HUES64 (cell line): ENCODE measurements around the gene TXN2.
"Not testable (repeated sequence)": the region's sequence is repeated elsewhere in the genome, so short reads cannot be mapped to it uniquely, and the experiment has no call there.

Experiments
- H3K27ac ChIP-seq: 2 replicates; pipeline ENCODE4 v1.7.0; 2013; ENCODE audit warnings: low read depth, low read length, inconsistent platforms
- H3K27me3 ChIP-seq: 2 replicates; pipeline ENCODE4 v1.6.1; 2013; ENCODE audit warnings: mild to moderate bottlenecking, low read length; ENCODE audit not compliant: insufficient read depth
- H3K36me3 ChIP-seq: 2 replicates; pipeline ENCODE4 v1.6.1; 2013; ENCODE audit warnings: mild to moderate bottlenecking, low read length; ENCODE audit not compliant: insufficient read depth
- H3K4me1 ChIP-seq: 2 replicates; pipeline ENCODE4 v1.6.1; 2013; ENCODE audit warnings: mild to moderate bottlenecking, low read length, moderate library complexity; ENCODE audit not compliant: insufficient read depth
- H3K4me3 ChIP-seq: 2 replicates; pipeline ENCODE4 v1.5.1; 2013; ENCODE audit warnings: mild to moderate bottlenecking, low read length, moderate library complexity
- H3K9ac ChIP-seq: 2 replicates; pipeline ENCODE4 v1.6.1; 2013; ENCODE audit warnings: mild to moderate bottlenecking, low read depth, low read length
- H3K9me3 ChIP-seq: 2 replicates; pipeline ENCODE4 v1.6.1; 2013; ENCODE audit warnings: low read depth, low read length; ENCODE audit not compliant: insufficient read depth
- WGBS: fragments of 150-250, 120-280 bp; methylation state at CpG from one replicate; pipeline ENCODE4 v1.1.7; 2013; ENCODE audit warnings: missing lambda C conversion rate; 5-methylcytosine and 5-hydroxymethylcytosine counted together

Gene TXN2

GRCh38 chr22:36453855-36454378 is 27.5 kb downstream of the TXN2 start:
- no peak overlapping the region for H3K27ac ChIP-seq
- peaks cover 12% of the 10 kb centered on the region; the same call in 1 of the 2 replicates for H3K4me1 ChIP-seq
- H3K9ac ChIP-seq, result no peak overlapping the region
- H3K9me3 ChIP-seq, result no peaks in the 10 kb centered on the region
- H3K36me3 ChIP-seq, result no peaks in the 10 kb centered on the region
- 95% methylated on average over 16 of the region's 16 CpGs for WGBS
- no peaks in the 10 kb centered on the region for H3K27me3 ChIP-seq
- H3K4me3 ChIP-seq, result no peak overlapping the region

GRCh38 chr22:36452978-36453607 is 28.3 kb downstream of the TXN2 start:
- not testable (repeated sequence) for H3K4me3 ChIP-seq, H3K4me1 ChIP-seq, H3K36me3 ChIP-seq, H3K27me3 ChIP-seq, H3K9me3 ChIP-seq, H3K27ac ChIP-seq, H3K9ac ChIP-seq
- 92% methylated on average over 3 of the region's 5 CpGs for WGBS

- Histone ChIP-seq H3K9ac (no peak overlapping the region), H3K27ac (no peak overlapping the region), H3K36me3 (no peaks in the 10 kb centered on the region), H3K4me1 (peaks cover 6% of the 10 kb centered on the region; the same call in 1 of the 2 replicates), H3K4me3 (no peak overlapping the region), H3K9me3 (no peaks in the 10 kb centered on the region), H3K27me3 (no peaks in the 10 kb centered on the region)
- 91% methylated on average over 9 of the region's 9 CpGs for WGBS
Observed at GRCh38 chr22:36452250-36452977, 29.0 kb downstream of the TXN2 start.

- not testable (repeated sequence) for H3K9ac ChIP-seq, H3K9me3 ChIP-seq, H3K27me3 ChIP-seq, H3K4me1 ChIP-seq, H3K4me3 ChIP-seq, H3K36me3 ChIP-seq, H3K27ac ChIP-seq
- 97% methylated on average over 7 of the region's 7 CpGs for WGBS
Observed at GRCh38 chr22:36450923-36451322, 30.5 kb downstream of the TXN2 start.

- Histone ChIP-seq H3K4me1 (no peaks in the 10 kb centered on the region; the same call in 1 of the 2 replicates), H3K9me3 (no peaks in the 10 kb centered on the region), H3K27ac (no peak overlapping the region), H3K9ac (no peak overlapping the region), H3K4me3 (no peak overlapping the region), H3K27me3 (no peaks in the 10 kb centered on the region), H3K36me3 (no peaks in the 10 kb centered on the region)
- 86% methylated on average over 11 of the region's 11 CpGs for WGBS
Observed at GRCh38 chr22:36449596-36450175, 31.8 kb downstream of the TXN2 start.

- Histone ChIP-seq H3K27me3 (no peaks in the 10 kb centered on the region), H3K4me1 (peaks cover 4% of the 10 kb centered on the region; the same call in 1 of the 2 replicates), H3K36me3 (no peaks in the 10 kb centered on the region), H3K4me3 (no peak overlapping the region), H3K9me3 (no peaks in the 10 kb centered on the region), H3K9ac (no peak overlapping the region), H3K27ac (no peak overlapping the region)
- 96% methylated on average over 2 of the region's 2 CpGs for WGBS
Observed at GRCh38 chr22:36447632-36448031, 33.8 kb downstream of the TXN2 start.

GRCh38 chr22:36445158-36445668 is 36.2 kb downstream of the TXN2 start:
- 85% methylated on average over 8 of the region's 8 CpGs for WGBS
- H3K9ac ChIP-seq, result no peak overlapping the region
- H3K9me3 ChIP-seq, result no peaks in the 10 kb centered on the region
- no peak overlapping the region for H3K4me3 ChIP-seq
- peaks cover 4% of the 10 kb centered on the region; the same call in 1 of the 2 replicates for H3K4me1 ChIP-seq
- no peaks in the 10 kb centered on the region for H3K27me3 ChIP-seq
- no peaks in the 10 kb centered on the region for H3K36me3 ChIP-seq
- no peak overlapping the region for H3K27ac ChIP-seq

GRCh38 chr22:36443198-36443770 is 38.2 kb downstream of the TXN2 start:
- Histone ChIP-seq H3K36me3 (no peaks in the 10 kb centered on the region), H3K27ac (no peak overlapping the region), H3K9ac (no peak overlapping the region), H3K27me3 (no peaks in the 10 kb centered on the region), H3K4me3 (no peak overlapping the region), H3K4me1 (peaks cover 7% of the 10 kb centered on the region; the same call in 1 of the 2 replicates), H3K9me3 (no peaks in the 10 kb centered on the region)
- 67% methylated on average over 8 of the region's 8 CpGs for whole genome bisulfite sequencing

GRCh38 chr22:36442506-36443197 is 38.8 kb downstream of the TXN2 start:
- H3K9ac ChIP-seq, result no peak overlapping the region
- H3K9me3 ChIP-seq, result no peaks in the 10 kb centered on the region
- H3K4me3 ChIP-seq, result no peak overlapping the region
- WGBS, result 82% methylated on average over 12 of the region's 12 CpGs
- H3K27me3 ChIP-seq, result no peaks in the 10 kb centered on the region
- H3K36me3 ChIP-seq, result no peaks in the 10 kb centered on the region
- peaks cover 7% of the 10 kb centered on the region; the same call in 1 of the 2 replicates for H3K4me1 ChIP-seq
- H3K27ac ChIP-seq, result no peak overlapping the region

GRCh38 chr22:36440429-36441002 is 40.9 kb downstream of the TXN2 start:
- H3K4me1 ChIP-seq, result peaks cover 14% of the 10 kb centered on the region; the same call in 1 of the 2 replicates
- H3K4me3 ChIP-seq, result no peak overlapping the region
- H3K27me3 ChIP-seq, result no peaks in the 10 kb centered on the region
- H3K9ac ChIP-seq, result no peak overlapping the region
- no peak overlapping the region for H3K27ac ChIP-seq
- H3K9me3 ChIP-seq, result no peaks in the 10 kb centered on the region
- 91% methylated on average over 7 of the region's 8 CpGs for WGBS
- H3K36me3 ChIP-seq, result no peaks in the 10 kb centered on the region
